Naive B cell (primary cell): ENCODE measurements around the gene ANKMY1. TPM values are rescaled to one million over a fixed set of nuclear protein-coding genes. Genes with fewer than 3 reads are reported as not detected.
A peak's percentile ranks its signal among the peaks of the same experiment; 100 is the strongest.

Experiments used
- ATAC-seq, 2 donors: fragments of 150-1000 bp; cut with Tn5 transposase; 2 replicates each; pipeline ENCODE4 v1.10.0; 2021; ENCODE audit warnings: low read depth in 2 of 2, mild to moderate bottlenecking in 2 of 2, moderate library complexity in 2 of 2
- DNase-seq: peaks from one replicate; pipeline ENCODE4 v3.0.0; 2022
- H3K27ac Mint-ChIP-seq, 6 donors: one replicate each; pipeline ENCODE4 v1.8.0; 2020 to 2022; ENCODE audit warnings: mild to moderate bottlenecking in 6 of 6, mixed read lengths in 6 of 6, moderate library complexity in 5 of 6, inconsistent platforms in 2 of 6
- H3K27me3 Mint-ChIP-seq, 3 donors: one replicate each; pipeline ENCODE4 v1.8.0; 2021 to 2022; ENCODE audit warnings: mixed read lengths in 3 of 3, mild to moderate bottlenecking in 1 of 3
- H3K36me3 Mint-ChIP-seq, 2 donors: one replicate each; pipeline ENCODE4 v1.8.0; 2020 to 2022; ENCODE audit warnings: mixed read lengths in 2 of 2, inconsistent platforms in 1 of 2, mild to moderate bottlenecking in 1 of 2
- H3K4me1 Mint-ChIP-seq, 3 donors: one replicate each; pipeline ENCODE4 v1.8.0; 2020 to 2022; ENCODE audit warnings: mixed read lengths in 3 of 3, inconsistent platforms in 1 of 3, mild to moderate bottlenecking in 1 of 3, moderate library complexity in 1 of 3
- H3K4me3 Mint-ChIP-seq, 8 donors: one replicate each; pipeline ENCODE4 v1.8.0; 2020 to 2022; ENCODE audit warnings: mild to moderate bottlenecking in 8 of 8, mixed read lengths in 8 of 8, moderate library complexity in 8 of 8, inconsistent platforms in 2 of 8
- H3K9me3 Mint-ChIP-seq, 7 donors: one replicate each; pipeline ENCODE4 v1.8.0; 2020 to 2022; ENCODE audit warnings: mixed read lengths in 7 of 7, mild to moderate bottlenecking in 5 of 7, inconsistent platforms in 2 of 7, moderate library complexity in 1 of 7
- polyA plus RNA-seq, 6 donors: library from polyadenylated mRNA; unstranded; fragments of 300-500 nt; fragmentation: Illumina TruSeq; gene quantifications; one replicate each; pipeline ENCODE4 v1.2.3, GENCODE V29; 2021; ENCODE audit warnings: low read depth in 6 of 6

ANKMY1 gene
- polyA plus RNA-seq, 6 donors from 2014 or later, result 5.8 to 21.1 (median 8.9) TPM

DNA sequence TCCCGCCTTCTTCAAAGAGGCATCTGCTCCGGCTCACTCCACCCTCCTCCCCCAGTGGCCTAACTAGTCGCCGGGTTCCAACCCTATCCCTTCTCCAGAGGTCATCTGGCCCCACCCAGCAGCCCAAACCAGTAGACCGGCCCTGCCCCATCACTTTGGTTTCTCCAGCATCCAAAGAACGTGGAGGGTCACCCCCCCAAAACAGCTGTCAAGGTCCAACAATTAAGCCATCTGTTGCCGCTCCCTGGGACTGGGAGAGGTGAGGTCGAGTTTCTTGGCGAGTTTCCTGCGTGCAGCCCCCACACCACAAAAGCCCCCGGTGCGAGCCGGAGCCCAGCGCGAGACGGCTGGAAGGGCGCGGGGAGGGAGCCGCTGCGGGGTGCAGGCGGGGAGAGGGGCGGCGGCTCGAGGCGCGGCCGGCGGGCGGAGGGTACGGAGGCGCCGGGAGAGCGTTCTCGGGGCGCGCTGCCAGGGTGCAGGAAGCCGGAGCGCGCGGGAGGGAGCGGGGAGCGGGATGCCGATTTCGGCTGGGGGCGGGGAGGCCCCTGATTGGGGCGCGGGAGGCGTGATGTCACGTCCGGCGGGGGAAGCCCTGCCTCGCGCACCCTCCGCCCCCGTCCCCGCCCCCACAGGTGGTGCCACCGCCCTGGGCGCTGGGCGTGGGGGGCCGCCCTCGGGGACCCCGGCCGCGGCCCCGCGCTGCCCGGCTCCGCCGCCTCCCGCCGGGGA lies 122.9 kb downstream of the ANKMY1 start:
- peak; percentile 83 for DNase-seq
- peaks cover 3 to 47% (median 44%) of the 10 kb centered on the region in 3 donors for H3K27me3 Mint-ChIP-seq
- peak; percentile 85 to 86 for ATAC-seq
- H3K9me3 Mint-ChIP-seq, result no peaks in the 10 kb centered on the region
- peak overlapping the region in 5 of 6 donors; percentile 36 to 95 (median 74) for H3K27ac Mint-ChIP-seq
- H3K4me3 Mint-ChIP-seq, result peak overlapping the region; percentile 81 to 94 (median 88)
- no peaks in the 10 kb centered on the region for H3K36me3 Mint-ChIP-seq
- peaks cover 8 to 20% (median 17%) of the 10 kb centered on the region in 3 donors for H3K4me1 Mint-ChIP-seq

DNA sequence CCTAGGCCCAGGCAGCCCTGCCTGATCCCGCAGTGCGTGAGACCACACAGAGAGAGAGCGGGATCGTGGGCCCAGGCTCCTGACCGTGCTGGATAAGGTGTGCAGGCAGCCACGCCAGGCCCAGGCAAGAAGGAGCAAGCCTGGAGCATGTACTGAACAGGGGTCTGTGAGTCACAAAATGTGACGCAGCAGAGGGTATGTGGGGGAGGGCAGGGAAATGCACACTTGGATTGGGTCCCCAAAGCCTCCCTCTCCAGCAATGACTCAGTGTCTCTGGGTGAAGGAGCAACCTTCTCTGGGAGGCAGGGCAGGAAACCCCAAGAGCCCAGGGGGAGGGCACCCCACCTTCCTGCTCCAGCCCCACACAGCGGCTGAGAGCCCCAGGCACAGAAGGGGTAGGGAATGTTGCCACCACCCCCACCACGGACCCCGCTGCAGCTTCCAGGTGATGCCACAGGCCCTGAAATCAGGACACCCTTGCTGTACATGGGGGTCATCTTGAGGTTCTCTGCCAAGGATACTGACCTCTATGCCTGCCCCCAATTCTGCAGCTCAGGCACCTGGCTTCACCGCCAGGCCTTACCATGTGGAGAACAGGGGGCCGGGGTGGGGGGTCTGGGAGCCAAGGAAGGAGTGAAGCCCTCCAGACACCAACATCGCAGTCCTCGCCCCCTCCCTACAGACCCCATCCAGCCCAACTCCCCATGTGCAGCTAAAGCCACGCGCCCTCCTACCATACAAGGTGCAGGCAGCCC lies 123.6 kb downstream of the ANKMY1 start:
- Mint-ChIP-seq H3K27ac (peak overlapping the region in 4 of 6 donors; percentile 36 to 95 (median 78)), H3K4me1 (peaks cover 8 to 20% (median 17%) of the 10 kb centered on the region in 3 donors), H3K4me3 (peak overlapping the region; percentile 81 to 94 (median 88)), H3K27me3 (peaks cover 3 to 47% (median 44%) of the 10 kb centered on the region in 3 donors), H3K36me3 (no peaks in the 10 kb centered on the region), H3K9me3 (no peaks in the 10 kb centered on the region)
- DNase-seq (no peak), ATAC-seq (no peak)

- Mint-ChIP-seq H3K27me3 (peaks cover 12 to 36% (median 35%) of the 10 kb centered on the region in 3 donors), H3K9me3 (no peaks in the 10 kb centered on the region), H3K4me3 (peak overlapping the region in 7 of 8 donors; percentile 37 to 89 (median 71)), H3K36me3 (no peaks in the 10 kb centered on the region), H3K4me1 (peaks cover 5 to 15% (median 15%) of the 10 kb centered on the region in 3 donors), H3K27ac (peak overlapping the region in 1 of 6 donors; percentile 76)
- no peak for ATAC-seq
- DNase-seq, result no peak
These were observed 124.7 kb downstream of the ANKMY1 start for GRCh38 chr2:240432820-240433801.

DNA sequence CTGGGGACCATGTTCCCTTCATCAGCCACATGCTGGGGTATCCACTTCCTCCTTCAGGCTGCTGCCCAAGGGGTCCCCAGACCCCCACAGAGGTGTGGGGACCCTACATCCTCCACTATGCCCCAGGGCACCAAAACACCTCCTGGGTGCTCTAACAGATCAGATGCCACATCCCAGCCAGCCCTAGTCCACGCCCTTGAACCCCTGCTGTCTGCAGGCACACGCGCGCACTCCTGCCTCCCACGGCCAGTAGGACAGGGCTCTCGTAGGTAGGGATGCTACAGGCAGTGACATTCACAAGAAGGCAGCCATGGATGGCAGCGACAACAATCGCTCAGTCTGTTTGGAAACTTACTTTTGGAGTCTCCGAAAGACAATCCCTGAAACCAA lies 125.4 kb downstream of the ANKMY1 start:
- Mint-ChIP-seq H3K27me3 (peaks cover 12 to 29% (median 28%) of the 10 kb centered on the region in 3 donors), H3K4me1 (peaks cover 0 to 11% (median 8%) of the 10 kb centered on the region in 3 donors), H3K9me3 (no peaks in the 10 kb centered on the region), H3K36me3 (no peaks in the 10 kb centered on the region), H3K27ac (no peak overlapping the region), H3K4me3 (peak overlapping the region in 2 of 8 donors; percentile 8 to 21)
- DNase-seq (no peak), ATAC-seq (no peak)

DNA sequence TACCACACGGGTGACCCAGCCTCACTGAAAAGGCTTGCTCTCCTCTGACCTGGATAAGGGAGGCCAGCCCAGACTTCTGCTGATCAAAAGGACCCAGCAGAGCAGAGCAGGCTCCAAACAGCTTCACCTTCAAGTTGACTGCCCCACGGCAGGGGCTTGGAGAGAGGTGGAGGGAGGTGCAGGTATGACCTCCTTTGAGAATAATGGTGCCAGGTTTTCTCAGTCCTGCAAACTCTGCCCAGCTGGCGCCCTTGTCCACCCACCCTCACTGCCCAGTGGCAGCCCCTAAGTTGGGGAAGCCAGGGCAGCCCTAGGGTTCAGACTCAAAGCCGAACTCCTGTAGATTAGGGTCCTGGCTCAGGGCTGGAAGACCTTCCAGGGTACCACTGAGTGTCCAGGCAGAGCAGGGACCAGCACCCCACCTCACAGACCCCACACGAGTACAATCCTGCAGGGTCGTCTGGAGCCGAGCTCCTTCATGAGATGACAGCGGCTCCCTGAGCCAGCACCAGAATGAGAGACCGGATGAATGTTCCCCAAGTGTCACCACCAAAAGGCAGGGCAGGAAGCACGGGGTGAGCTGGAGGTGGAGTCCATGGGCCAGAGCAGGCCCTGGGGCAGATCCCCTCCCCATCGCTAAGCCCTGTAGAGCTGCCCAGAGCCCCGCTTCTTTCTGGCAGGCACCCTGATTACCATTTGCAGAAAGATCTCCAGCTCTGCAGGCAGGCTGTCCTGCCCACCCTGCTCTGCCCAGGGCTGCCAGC lies 125.9 kb downstream of the ANKMY1 start:
- Mint-ChIP-seq H3K4me3 (peak overlapping the region in 3 of 8 donors; percentile 21 to 61 (median 44)), H3K36me3 (no peaks in the 10 kb centered on the region), H3K9me3 (no peaks in the 10 kb centered on the region), H3K4me1 (peaks cover 0 to 6% (median 3%) of the 10 kb centered on the region in 3 donors), H3K27me3 (peaks cover 12 to 24% (median 24%) of the 10 kb centered on the region in 3 donors), H3K27ac (no peak overlapping the region)
- ATAC-seq (no peak), DNase-seq (no peak)

DNA sequence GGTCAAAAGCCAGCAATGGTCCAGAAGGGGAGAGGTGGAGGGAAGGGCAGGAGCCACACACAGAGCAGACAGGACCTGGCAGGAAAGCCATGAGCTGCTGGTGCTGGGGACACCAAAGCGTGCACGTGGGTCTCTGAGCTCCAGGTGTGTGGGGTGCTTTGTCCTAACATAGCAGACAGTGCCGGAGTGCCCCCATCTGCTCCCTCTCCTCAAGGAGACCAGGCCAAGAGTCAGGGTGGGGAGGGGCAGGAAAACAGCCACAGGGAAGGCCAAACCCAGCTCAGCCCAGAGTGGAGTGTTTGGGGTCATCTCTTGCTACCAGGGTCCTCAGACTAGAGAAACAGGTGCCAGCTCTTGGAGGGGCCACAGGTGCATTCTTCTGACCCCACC lies 126.5 kb downstream of the ANKMY1 start:
- no peak for ATAC-seq
- DNase-seq, result no peak
- H3K27me3 Mint-ChIP-seq, result peaks cover 12 to 30% (median 22%) of the 10 kb centered on the region in 3 donors
- no peaks in the 10 kb centered on the region for H3K36me3 Mint-ChIP-seq
- H3K4me3 Mint-ChIP-seq, result no peak overlapping the region
- peaks cover 0 to 4% (median 0%) of the 10 kb centered on the region in 3 donors for H3K4me1 Mint-ChIP-seq
- H3K27ac Mint-ChIP-seq, result no peak overlapping the region
- H3K9me3 Mint-ChIP-seq, result peaks cover 0 to 5% (median 0%) of the 10 kb centered on the region in 7 donors

- ATAC-seq (no peak), DNase-seq (no peak)
- Mint-ChIP-seq H3K4me3 (no peak overlapping the region), H3K9me3 (peaks cover 0 to 11% (median 5%) of the 10 kb centered on the region in 7 donors), H3K27ac (no peak overlapping the region), H3K36me3 (no peaks in the 10 kb centered on the region), H3K27me3 (peaks cover 12 to 35% (median 22%) of the 10 kb centered on the region in 3 donors), H3K4me1 (peaks cover 0 to 4% (median 0%) of the 10 kb centered on the region in 3 donors)
These were observed 127.2 kb downstream of the ANKMY1 start for GRCh38 chr2:240430595-240430994.

GRCh38 chr2:240429872-240430491 lies 127.8 kb downstream of the ANKMY1 start:
- DNase-seq, result no peak
- Mint-ChIP-seq H3K4me3 (peak overlapping the region in 1 of 8 donors; percentile 43), H3K27ac (no peak overlapping the region), H3K36me3 (no peaks in the 10 kb centered on the region), H3K9me3 (peaks cover 2 to 15% (median 8%) of the 10 kb centered on the region in 7 donors), H3K4me1 (peaks cover 0 to 4% (median 0%) of the 10 kb centered on the region in 3 donors), H3K27me3 (peaks cover 12 to 35% (median 22%) of the 10 kb centered on the region in 3 donors)
- no peak for ATAC-seq

Other genes starting within 250 kb of the ANKMY1 start
- under 1 TPM in 5 of 6 donors, not detected in 1; 0.12 to 0.47 (median 0.36) TPM for gene GPC1, start 122.3 kb downstream of the ANKMY1 start, polyA plus RNA-seq
- 10 to 100 TPM; 20.5 to 39.0 (median 24.7) TPM for gene DUSP28, start 2.4 kb upstream of the ANKMY1 start, polyA plus RNA-seq
- gene RNPEPL1, start 10.5 kb upstream of the ANKMY1 start, polyA plus RNA-seq, result 10 to 100 TPM; 15.6 to 44.3 (median 28.3) TPM
- 10 to 100 TPM in 1 of 6 donors, 1 to 10 TPM in 5; 1.4 to 19.0 (median 7.5) TPM for gene CAPN10, start 28.7 kb upstream of the ANKMY1 start, polyA plus RNA-seq
- gene GPR35, start 67.5 kb upstream of the ANKMY1 start, polyA plus RNA-seq, result 1 to 10 TPM in 2 of 6 donors, under 1 TPM in 3, not detected in 1; 0.54 to 2.9 (median 0.82) TPM
- not detected for gene AQP12B, start 124.9 kb upstream of the ANKMY1 start, polyA plus RNA-seq
- gene AQP12A, start 133.9 kb upstream of the ANKMY1 start, polyA plus RNA-seq, result not detected